Measurements from ENCODE around the gene MEAK7.

The MEAK7 gene

GRCh38 chr16:84541999-84542817 lies 37.7 kb upstream of the MEAK7 start:
- no peak for TF ChIP-seq CTCF (IDR thresholded peaks at IDR 0.05; ENCODE audit: borderline replicate concordance, control extremely low read depth, extremely low read depth, insufficient read depth, missing control alignments)
- DNase-seq (ENCODE audit: low spot score), result no peak
- in situ Hi-C loops (cut with MboI; ENCODE audit: low sequenced_read_pairs, unreplicated experiment), result no loop called here

- in situ Hi-C loops (cut with MboI; ENCODE audit: low sequenced_read_pairs, unreplicated experiment), result no loop called here
- no peak for DNase-seq (ENCODE audit: low spot score)
These were observed 35.7 kb upstream of the MEAK7 start for GRCh38 chr16:84540194-84540593.

DNA sequence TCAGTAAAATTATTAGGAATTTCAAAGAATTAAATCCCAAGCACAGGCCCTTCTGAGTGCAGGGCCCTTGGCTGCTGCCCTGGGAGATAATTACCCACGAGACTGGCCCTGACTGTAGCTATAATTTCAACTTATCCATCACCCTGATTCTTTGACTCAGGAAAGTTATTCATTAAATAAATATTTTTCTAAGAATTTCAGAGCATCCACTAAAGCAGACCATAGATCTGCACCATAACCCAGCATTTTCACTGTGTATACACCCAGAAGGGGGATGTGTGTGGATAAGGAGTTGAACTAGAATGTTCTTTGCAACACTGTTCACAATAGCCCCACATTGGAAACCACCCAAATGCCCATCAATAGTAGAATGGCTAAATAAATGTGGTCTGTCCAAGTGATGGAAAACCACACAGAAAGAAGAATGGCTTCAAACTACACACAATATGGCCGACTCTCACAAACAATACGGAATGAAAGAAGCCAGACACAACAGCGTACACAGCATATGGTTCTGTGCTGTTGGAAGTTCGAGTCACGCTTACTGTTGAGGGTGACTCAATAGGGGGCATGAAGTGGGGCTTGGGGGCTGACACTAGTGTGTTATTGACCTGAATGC lies 33.9 kb upstream of the MEAK7 start:
- no peak for DNase-seq (ENCODE audit: low spot score)
- TF ChIP-seq CTCF (IDR thresholded peaks at IDR 0.05; ENCODE audit: borderline replicate concordance, control extremely low read depth, extremely low read depth, insufficient read depth, missing control alignments), result no peak
- in situ Hi-C loops (cut with MboI; ENCODE audit: low sequenced_read_pairs, unreplicated experiment), result no loop called here

More at GRCh38 chr16:84540194-84540593, 35.7 kb upstream of the MEAK7 start:
- TF ChIP-seq CTCF (IDR thresholded peaks at IDR 0.05; ENCODE audit: borderline replicate concordance, control extremely low read depth, extremely low read depth, insufficient read depth, missing control alignments), result no peak

DNA sequence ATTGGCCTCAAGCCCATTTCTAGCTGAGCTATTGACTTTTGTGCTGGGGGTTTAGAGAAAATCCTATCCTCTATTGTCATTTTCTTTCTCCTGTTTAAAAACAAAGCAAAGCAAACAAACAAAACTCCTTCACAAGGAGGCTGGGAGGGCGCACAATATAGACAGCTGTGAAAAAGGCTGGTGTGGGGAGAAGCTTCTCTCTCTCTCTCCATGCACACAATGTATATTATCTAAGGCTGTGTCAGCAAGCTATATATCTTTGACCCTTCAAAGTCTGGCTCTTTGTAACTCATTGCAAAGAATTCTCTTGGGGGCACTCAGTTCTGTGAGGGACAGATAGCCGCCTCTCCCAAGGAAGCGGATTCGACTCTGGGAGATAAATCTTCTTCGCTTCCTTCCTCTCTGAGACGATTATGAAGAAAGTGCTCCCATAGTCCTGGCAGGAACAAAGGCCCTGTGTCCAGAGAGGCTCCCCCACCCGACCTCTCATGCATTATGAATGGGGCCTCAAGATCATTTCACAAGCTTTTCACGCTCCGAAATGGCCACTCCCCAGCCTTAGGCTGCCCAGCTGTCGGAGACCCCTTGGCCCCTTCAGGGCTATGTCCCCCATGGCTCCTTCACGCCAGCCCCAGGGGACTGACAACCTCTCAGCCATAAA lies 33.2 kb upstream of the MEAK7 start:
- no peak for DNase-seq (ENCODE audit: low spot score)
- in situ Hi-C loops (cut with MboI; ENCODE audit: low sequenced_read_pairs, unreplicated experiment), result no loop called here
- no peak for TF ChIP-seq CTCF (IDR thresholded peaks at IDR 0.05; ENCODE audit: borderline replicate concordance, control extremely low read depth, extremely low read depth, insufficient read depth, missing control alignments)

- in situ Hi-C loops (cut with MboI; ENCODE audit: low sequenced_read_pairs, unreplicated experiment), result no loop called here
- no peak for DNase-seq (ENCODE audit: low spot score)
- TF ChIP-seq CTCF (IDR thresholded peaks at IDR 0.05; ENCODE audit: borderline replicate concordance, control extremely low read depth, extremely low read depth, insufficient read depth, missing control alignments), result no peak
These were observed 31.4 kb upstream of the MEAK7 start for GRCh38 chr16:84535851-84536250.

GRCh38 chr16:84535408-84535807 lies 30.9 kb upstream of the MEAK7 start:
- in situ Hi-C loops (cut with MboI; ENCODE audit: low sequenced_read_pairs, unreplicated experiment), result no loop called here
- TF ChIP-seq CTCF (IDR thresholded peaks at IDR 0.05; ENCODE audit: borderline replicate concordance, control extremely low read depth, extremely low read depth, insufficient read depth, missing control alignments), result no peak
- no peak for DNase-seq (ENCODE audit: low spot score)
